Fibroblast of lung (primary cell): Measurements from ENCODE around the gene F2R.

Source experiments
- EZH2 ChIP-seq: IDR thresholded peaks from 2 replicates; pipeline ENCODE4 v1.5.1; 2012; ENCODE audit warnings: low read length, control low read depth, mild to moderate bottlenecking; ENCODE audit errors: missing control alignments
- TF ChIP-seq, protein P1 (sequence below), 2 donors: IDR thresholded peaks in 1 of 2; conservative IDR thresholded peaks in 1 of 2; 1 replicate in 1 of 2; 2 replicates in 1 of 2; pipeline ENCODE4 v1.5.1; 2011 to 2012; ENCODE audit warnings: low read length in 2 of 2, control low read depth in 1 of 2, inconsistent platforms in 1 of 2, low read depth in 1 of 2, mild to moderate bottlenecking in 1 of 2

GRCh38 chr5:76720988-76721569 is 5.2 kb downstream of the F2R start:
- TF ChIP-seq, protein P1, sequence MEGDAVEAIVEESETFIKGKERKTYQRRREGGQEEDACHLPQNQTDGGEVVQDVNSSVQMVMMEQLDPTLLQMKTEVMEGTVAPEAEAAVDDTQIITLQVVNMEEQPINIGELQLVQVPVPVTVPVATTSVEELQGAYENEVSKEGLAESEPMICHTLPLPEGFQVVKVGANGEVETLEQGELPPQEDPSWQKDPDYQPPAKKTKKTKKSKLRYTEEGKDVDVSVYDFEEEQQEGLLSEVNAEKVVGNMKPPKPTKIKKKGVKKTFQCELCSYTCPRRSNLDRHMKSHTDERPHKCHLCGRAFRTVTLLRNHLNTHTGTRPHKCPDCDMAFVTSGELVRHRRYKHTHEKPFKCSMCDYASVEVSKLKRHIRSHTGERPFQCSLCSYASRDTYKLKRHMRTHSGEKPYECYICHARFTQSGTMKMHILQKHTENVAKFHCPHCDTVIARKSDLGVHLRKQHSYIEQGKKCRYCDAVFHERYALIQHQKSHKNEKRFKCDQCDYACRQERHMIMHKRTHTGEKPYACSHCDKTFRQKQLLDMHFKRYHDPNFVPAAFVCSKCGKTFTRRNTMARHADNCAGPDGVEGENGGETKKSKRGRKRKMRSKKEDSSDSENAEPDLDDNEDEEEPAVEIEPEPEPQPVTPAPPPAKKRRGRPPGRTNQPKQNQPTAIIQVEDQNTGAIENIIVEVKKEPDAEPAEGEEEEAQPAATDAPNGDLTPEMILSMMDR (conservative IDR thresholded peaks at IDR 0.05 in 1 of 2, IDR thresholded peaks at IDR 0.05 in 1 of 2; ENCODE audit: low read depth in 1 of 2, low read length in 2 of 2): no peak
- no peak for TF ChIP-seq EZH2
